GM19035 (cell line): ENCODE data around the gene DOCK2.

ENCODE experiments used
- ATAC-seq: cut with Tn5 transposase; IDR thresholded peaks from one replicate; pipeline ENCODE4 v1.9.1; 2021; ENCODE audit not compliant: unreplicated experiment

The DOCK2 gene

GRCh38 chr5:170109059-170110031, 472.3 kb downstream of the DOCK2 start:
- no peak for ATAC-seq

DNA sequence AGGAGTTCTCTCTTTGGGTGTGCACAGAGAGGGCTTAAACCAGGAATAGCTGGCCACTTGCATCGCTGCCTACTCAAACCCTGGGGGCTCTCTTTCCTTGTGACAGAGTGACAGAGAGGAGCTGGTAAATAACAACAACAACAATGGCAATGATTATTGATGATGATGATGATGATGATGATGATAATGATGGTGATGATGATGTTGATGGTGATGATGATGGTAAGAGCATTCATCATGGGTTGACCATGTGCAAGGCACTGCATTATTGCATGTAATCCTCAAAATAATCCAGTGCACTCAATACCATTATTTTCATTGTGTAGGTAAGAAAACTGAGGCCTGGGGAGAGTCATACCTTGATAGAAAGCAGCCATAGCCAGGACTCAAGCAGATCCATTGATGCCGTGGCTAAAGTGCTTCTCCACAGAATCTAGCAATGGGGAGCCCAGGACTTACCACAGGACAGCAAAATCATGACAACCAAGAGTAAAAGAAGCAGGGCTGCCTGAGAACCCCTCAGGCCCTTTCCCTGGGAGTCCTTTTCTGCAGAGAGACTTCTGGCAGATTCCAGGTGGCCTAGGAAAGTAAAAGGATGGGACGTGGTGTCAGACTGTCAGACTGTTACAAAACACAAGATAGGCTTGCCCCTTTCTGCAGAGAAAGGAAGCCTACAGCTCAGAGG, 473.5 kb downstream of the DOCK2 start:
- no peak for ATAC-seq

DNA sequence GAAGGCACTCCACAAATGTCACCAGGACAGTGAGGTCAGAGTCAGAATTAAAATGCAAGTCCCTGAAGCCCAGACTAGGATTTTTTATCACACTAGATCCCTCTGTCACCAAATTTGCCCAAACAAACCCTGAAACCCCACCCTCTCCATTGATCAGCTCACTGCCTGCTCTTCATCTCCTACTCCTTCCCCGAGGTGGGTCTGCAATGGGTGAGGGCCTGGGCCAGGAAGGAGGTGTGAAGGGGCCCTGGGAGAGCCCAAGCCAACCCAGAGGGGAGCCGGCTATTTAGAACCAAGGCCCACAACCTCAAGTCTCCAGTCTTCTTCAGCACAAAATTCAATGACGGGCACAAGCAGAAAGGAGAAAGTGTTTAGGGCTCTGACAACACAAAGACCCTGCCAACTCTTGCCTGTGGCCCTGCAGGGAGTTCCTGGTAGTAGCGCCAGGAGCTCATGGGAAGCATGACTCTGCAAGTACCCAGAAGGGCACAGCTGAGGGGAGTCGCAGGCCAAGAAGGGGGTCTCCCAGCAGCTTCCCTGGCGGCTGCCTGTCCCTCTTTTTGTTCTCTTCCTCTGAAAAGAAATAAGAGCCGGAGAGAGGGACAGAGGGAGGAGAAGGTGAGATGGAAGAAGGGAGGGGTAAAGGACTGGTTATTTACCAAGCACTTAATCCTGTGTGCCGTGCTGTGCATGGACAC, 474.2 kb downstream of the DOCK2 start:
- ATAC-seq, result no peak

DNA sequence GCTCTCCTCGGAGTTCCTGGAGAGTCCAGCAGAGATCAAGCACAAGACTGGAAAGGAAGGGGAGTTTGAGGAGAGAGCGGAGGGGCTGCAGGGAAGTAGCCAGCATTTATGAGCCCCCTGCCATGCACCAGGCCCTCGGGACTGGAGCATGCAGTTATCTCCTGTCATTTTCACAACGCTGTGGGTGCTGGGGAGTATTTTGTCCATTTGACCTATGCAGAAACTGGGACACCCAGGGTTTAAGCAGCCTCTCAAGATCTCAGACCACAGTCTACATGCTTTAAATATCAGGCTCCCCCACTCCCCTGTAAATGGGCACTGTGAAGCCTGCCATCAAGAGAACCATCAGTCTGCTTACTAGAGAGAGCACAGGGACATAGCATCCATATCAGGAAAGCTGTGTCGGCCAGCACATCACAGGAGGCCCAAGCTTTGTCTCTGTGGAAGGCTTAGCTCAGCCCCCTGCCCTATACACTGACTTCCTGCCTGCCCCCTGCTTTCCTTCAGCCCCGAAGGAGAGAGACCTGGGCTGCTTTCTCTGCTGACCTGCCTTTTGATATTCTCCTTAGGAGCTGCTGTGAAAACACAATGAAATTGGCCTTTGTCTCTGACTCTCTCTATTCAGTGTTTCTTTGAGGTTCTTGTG, 475.9 kb downstream of the DOCK2 start:
- no peak for ATAC-seq

DNA sequence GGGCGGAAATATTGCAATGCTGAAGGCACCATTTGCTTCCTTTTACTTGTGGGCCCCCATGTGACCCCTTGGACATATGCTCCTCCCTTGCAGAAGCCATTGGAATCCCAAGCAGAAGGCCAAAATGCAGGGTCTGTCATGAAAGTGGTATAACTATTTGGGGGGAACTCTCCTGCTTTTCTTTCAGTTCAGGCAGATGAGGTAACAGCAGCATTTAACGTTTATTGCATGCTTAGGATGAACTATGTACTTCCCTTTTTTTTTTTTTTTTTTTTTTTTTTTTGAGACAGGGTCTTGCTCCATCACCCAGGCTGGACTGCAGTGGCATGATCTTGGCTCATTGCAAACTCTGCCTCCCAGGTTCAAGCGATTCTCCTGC, 476.4 kb downstream of the DOCK2 start:
- ATAC-seq, result no peak

- ATAC-seq, result no peak
Observed at GRCh38 chr5:170114271-170114670, 477.2 kb downstream of the DOCK2 start.

GRCh38 chr5:170115925-170116324, 478.9 kb downstream of the DOCK2 start:
- ATAC-seq, result no peak

DNA sequence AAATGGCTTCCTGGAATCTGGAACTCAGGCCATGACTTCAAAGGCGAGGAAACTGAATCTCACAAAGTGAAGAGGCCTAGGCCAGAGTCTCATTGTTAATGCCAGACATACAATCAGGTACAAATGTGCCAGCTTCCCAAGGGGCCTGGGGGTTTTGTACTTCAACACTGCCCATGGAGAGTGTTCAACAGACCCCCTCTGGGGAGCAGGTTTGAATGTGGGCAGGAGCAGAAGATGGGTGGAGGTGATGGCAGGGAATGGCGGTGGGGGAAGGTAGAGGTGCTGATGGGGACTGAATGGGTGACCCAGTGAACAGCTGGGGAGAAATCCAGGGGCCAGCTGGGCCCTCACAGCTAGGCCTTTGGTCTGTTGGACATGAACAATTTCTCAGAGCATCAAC, 480.7 kb downstream of the DOCK2 start:
- no peak for ATAC-seq

DNA sequence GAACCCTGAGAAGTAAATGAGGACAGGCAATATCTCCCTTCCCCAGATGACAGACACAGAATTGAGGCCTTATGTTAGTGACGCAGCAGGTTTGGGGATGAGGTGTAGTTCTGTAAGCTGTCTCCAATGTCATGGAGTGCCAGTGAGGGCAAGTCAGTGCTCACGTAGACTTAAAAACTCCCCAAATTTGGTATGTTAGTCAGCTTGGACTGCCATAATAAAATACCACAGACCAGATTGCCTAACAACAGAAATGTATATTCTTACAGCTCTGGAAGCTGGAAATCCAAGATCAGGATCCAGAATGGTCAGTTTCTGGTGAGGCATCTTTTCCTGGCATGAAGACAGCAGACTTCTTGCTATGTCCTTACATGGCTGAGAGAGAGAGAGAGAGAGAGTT, 483.5 kb downstream of the DOCK2 start:
- no peak for ATAC-seq

GRCh38 chr5:170121321-170121720, 484.2 kb downstream of the DOCK2 start:
- ATAC-seq, result no peak

GRCh38 chr5:170126061-170126460, 489.0 kb downstream of the DOCK2 start:
- ATAC-seq, result no peak

DNA sequence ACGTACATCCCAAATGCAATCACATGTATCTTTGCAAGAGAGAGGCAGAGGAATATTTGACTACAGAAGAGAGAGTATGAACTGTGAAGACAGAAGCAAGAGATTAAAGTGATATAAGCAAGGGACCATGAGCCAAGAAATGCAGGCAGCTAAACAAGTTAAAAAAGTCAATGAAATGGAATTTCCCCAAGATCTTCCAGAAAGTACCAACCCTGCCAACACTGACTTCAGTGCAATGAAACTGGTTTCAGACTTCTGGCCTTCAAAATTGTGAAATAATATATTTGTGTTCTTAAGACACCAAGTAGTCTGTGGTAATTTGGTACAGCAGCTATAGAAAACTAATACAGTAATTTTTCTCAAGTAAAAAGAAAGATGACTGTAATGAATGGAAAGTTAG, 489.6 kb downstream of the DOCK2 start:
- ATAC-seq, result no peak

- ATAC-seq, result no peak
Observed at GRCh38 chr5:170131235-170131634, 494.2 kb downstream of the DOCK2 start.

DNA sequence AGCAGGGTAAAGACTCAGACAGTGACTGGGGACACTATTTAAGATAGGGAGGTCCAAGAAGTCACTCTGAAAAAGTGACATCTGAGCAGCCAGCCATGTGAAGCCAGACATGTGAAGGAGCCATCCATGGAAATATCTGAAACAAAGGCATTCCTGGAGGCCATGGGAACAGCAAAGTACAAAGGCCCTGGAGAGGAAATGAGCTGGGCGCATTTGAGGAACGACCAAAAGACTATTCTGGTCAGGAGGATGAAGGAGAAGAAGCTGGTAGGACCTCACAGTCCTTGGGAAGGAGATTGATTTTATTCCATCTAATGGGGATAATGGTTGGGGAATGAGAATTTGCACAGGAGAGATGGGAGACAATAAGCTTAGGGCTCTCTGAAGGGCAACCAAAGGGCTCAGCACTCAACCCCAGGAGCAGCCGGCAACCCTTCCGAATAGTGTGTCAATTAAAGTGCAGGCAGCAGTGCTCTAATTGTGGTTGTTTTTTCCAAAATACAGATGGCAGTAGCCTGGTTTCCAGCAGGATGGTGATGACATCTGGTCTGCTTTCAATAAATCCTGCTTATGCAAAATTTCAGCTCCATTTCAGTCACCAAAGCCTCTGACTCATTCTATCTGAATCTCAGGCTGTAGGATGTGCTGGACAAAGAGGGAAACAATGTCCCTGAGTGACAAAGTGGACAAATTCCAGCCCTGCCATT, 495.3 kb downstream of the DOCK2 start:
- no peak for ATAC-seq
